Measurements from ENCODE around the gene NUP133.
"Not testable (repeated sequence)": the region's sequence is repeated elsewhere in the genome, so short reads cannot be mapped to it uniquely, and the experiment has no call there.

The NUP133 gene

DNA sequence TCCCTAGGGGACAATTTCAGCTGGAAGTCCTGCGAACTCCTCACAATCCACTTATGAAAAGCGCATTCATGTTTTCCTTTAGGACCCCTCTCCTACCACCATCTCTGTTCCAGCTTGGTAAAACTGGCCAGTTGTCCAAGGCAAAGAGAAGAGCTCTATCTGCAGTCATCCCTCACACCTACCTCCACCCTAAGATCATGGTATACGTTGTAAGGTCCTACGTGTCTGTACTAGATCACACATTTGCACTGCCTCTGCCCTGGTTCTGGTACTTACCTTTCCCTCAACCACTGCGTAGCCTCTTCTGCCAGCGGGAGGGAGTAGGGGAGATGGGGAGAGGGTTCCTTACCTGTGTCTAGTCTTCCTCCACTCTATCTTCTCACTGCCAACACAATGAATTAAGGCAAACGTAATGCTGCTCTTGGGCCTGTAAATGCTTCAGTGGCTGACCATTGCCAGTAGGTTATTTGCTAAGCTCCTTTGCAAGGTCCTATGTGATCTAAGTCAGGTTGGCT is 739 bp upstream of the NUP133 start:
- DNase-seq (ENCODE audit: low spot score): no peak

DNA sequence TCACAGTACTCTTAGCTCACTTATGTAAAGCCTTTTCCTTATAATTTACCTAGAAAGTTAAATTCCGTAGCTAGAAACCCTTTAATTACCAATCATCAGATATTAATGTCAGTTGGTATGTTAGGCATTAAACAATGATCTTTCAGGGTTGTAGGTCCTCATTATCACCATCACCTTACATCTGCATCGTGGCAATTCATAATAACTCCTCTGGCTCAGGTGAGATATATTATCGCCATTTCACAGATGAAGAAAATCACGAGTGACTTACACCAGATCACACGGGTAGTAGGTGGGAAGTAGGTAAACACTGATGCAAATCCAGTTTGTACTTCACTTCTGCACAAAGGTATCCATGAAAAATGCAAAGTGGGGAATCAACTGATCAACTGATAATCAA is 639 bp downstream of the NUP133 start:
- DNase-seq (ENCODE audit: low spot score): no peak

DNA sequence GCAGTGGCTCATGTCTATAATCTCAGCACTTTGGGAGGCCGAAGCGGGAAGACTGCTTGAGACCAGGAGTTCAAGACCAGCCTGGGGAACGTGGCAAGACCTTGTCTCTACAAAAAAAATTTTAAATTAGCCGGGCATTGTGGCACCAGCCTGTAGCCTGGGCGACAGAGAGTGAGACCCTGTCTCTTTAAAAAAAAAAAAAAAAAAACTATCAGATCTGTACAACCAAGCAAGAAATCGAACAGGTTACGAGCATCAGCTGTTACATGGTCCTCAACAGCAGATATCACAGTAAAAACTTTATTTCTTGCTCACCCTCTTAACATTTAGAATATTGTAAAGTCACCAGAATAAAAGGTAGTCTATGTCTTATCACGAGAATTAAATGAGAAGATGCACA is 1.5 kb downstream of the NUP133 start:
- no peak for DNase-seq (ENCODE audit: low spot score)

DNA sequence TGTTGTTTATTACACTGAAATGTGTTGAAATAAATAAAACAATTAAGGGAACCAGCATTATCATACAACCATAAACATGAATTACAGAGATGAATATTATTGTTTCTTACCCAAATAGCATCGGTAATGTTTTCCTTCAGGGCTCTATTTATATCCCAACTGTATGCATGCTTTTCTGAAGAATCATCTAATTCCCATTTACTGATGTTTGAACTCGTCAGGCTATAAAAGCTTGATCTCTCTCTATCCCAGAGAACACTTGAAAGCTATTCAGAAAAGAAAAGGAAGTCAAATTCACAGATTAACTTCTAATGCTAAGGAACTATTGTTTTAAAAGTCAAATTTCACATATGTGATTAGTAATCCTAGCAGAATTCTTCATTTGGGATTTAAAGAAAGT is 12.4 kb downstream of the NUP133 start:
- no peak for DNase-seq (ENCODE audit: low spot score)

DNA sequence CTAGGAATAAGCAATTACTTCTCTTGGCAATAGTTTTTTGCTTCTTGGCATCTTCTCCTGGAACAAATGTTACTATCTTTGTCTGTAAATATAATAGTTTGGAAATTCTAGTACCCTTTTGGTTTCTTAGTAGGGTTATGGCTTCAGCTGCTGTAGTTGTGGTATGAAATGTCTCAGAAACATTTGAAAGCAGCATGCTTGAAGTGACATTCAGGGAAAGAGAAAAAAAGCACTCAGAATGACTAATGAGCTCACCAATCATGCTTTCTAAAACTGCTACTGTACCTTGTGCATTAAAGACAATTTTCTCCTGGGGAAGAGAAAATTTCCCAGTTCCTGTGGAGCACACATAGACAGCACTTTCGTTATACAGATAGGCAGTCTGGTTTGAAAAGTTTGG is 21.0 kb downstream of the NUP133 start:
- DNase-seq (ENCODE audit: low spot score): no peak

DNA sequence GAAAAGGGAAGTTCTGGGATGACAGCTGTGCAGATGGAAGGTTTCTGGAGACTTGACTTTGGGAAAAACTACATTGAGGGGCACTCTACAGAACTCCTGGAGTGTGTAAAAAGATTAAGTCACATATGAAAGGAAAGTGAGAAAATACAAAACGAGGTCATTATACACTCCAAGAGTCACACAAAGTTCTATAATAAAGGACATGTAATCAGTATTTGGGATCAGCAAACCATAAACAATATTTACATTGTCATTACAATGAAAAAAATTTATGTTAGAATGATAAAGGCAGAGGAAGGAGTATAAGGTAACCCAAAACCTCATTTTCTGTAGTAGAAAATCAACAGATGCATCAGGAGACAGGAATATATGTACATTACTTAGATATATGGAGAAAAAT is 22.8 kb downstream of the NUP133 start:
- DNase-seq (ENCODE audit: low spot score): no peak

DNA sequence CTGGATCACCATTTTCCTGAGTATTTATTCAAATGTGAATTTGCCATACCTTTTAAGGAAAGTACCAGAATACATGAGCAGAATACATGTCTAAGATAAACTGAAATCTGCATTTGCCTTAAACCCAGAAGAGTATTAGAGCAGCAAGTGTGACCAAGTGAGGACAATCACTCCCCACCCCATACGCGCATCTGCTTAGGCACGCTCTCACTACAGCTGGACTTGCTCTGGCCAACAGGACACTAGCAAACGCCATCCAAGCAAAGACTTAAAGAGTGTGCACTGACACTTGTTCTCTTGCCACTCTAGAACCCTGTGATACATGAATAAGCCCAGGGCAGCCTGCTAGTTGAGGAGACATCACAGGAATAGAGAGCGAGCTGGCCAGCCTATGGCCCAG is 25.6 kb downstream of the NUP133 start:
- DNase-seq (ENCODE audit: low spot score): no peak

DNA sequence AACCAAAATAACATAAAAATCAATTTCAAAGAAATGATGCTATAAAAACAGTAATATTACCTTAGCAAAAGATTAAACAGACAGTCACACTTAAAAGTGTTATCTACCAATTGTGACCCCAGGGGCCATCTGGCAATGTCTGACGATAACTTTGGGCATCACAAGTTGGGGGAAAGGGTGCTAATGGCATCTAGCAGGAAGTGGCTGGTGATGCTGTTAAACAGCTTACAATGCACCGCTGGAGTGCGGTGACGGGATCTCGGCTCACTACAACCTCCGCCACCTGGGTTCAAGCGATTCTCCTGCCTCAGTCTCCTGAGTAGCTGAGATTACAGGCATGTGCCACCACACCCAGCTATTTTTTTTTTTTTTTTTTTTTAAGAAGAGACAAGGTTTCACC is 27.6 kb downstream of the NUP133 start:
- no peak for DNase-seq (ENCODE audit: low spot score)

DNA sequence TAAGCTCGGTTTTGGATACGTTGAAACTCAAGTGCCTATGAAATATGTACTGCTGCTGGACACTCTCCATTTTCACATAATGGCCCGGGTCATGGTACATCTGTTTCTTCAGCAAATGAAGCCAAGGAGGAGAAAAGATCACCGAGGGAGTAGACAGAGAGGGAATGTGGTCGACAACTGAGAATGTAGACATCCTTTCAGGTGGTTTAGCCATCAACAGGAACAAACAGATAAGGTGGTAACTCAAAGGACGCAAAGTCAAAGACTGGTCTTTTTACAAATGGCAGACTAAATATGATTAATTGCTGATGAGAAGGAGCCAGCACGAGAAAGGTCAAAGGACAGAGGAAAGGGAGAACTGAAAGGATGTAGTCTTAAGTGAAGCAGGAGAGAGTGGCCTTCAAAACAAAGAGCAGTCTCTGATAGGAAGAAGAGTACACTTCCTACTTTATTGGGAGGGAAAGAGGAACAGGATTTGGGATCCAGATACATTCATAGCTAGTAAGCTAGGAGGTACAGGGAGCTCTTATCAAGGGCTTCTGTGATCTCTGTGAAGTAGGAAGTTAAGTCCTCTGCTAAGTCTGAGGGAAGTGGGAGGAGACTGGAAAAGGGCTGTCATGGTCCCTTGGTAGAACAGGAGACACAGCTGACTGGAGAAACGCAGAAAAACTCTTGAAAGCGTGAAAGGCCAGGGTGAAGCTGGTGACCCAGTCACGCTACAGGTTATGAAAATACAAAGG is 28.3 kb downstream of the NUP133 start:
- no peak for DNase-seq (ENCODE audit: low spot score)

DNA sequence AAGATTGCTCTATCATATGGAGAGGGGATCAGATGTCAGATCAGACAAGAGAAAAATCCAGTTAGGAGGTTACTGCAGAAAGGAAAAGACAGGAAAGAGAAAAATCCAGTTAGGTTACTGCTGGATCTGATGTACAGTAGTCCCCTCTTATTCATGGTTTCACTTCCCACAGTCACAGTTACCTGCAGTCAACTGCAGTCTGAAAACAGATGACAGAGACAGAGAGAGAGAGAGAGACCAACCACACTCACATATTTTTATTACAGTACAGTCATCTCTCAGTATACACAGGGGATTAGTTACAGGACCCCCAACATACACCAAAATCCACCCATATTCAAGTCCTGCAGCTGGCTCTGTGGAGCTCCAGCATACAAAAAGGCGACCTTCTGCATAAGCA is 29.3 kb downstream of the NUP133 start:
- no peak for DNase-seq (ENCODE audit: low spot score)

DNA sequence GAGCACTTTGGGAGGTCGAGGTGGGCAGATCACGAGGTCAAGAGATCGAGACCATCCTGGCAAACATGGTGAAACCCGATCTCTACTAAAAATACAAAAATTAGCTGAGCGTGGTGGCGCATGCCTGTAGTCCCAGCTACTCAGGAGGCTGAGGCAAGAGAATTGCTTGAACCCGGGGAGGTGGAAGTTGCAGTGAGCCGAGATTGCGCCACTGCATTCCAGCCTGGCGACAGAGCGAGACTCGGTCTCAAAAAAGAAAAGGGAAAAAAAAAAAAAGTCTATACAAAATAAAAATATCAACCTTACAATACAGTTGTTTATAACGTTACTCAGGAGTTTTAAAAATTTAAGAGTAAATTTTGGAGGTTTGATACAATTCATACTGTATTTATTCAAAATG is 32.3 kb downstream of the NUP133 start:
- not testable (repeated sequence) for DNase-seq (ENCODE audit: low spot score)

DNA sequence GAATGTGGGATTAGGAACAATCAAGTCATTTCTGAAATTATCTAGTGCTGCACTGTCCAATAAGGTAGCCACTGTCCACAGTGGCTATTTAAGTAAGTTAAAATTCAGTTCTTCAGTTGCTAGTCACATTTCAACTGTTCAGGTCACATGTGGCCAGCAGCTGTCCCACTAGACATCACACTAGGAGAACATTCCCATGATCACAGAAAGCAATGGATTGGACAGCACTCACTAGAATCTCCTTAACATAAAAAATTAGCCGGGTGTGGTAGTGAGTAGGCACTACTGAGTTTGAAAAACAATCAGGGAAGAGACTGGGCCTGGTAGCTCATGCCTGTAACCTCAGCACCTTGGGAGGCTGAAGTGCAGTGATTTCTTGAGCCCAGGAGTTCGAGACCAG is 33.6 kb downstream of the NUP133 start:
- DNase-seq (ENCODE audit: low spot score): no peak

DNA sequence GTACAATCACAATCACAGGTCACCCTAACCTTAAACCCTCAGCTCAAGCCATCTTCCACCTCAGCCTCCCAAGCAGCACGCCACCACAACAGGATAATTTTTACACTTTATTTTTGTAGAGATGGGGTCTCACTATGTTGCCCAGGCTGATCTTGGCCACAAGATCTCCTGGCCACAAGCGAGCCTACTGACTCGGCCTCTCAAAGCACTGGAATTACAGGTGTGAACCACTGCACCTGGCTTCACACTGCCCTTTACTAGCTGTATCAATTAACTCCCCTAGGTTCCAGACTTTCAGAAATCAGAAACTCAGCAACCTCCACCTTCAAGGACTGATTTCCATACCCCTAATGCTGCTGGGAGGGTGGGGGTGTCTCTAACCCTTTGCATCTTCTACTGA is 37.0 kb downstream of the NUP133 start:
- no peak for DNase-seq (ENCODE audit: low spot score)

DNA sequence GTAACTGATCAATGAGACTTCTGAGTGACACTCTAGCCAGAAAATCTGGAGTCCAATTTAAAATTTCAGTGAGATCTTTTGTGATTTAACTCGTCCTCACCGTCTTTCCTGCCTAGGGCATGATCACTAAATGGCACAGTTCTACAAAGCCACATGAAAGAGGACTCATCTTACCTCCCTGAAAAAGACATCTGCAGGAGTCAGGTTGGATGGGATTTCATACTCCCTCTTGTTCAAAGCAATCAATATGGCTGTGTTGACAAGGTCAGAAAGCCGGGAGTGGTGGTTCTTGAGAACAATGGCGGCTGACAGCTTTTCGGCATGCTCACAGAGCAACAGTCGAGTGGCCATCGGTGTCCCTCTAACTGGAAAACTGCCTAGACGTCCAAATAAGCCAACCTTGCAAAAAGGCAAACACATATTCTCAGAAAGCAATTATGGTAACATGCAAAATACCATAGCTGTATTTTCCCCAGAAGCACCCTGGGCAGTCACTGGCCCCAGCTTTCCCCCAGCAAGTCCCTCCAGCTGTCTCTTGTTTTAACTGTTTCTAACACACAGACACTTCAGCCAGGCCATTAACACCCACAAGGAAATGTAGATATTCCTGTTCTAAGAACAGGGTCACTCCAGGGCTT is 37.6 kb downstream of the NUP133 start:
- no peak for DNase-seq (ENCODE audit: low spot score)

DNA sequence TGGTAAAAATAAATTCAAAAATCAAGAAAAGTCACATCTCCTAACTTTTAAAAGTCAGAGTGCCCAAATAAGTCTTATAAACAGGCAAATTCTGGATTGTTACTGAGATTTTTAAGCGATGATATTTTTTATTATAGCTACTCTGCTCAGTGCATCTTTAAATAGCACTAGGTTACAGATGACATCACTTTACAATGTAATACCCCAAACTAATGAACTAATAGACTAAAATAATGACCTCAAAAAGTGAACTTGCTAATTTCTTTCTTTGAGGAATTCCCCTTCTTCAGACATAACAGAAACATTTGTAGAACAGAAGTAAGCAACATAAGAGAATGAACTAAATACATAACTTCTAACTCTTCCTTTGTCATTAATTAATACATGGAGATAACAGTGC is 41.3 kb downstream of the NUP133 start:
- DNase-seq (ENCODE audit: low spot score): no peak

DNA sequence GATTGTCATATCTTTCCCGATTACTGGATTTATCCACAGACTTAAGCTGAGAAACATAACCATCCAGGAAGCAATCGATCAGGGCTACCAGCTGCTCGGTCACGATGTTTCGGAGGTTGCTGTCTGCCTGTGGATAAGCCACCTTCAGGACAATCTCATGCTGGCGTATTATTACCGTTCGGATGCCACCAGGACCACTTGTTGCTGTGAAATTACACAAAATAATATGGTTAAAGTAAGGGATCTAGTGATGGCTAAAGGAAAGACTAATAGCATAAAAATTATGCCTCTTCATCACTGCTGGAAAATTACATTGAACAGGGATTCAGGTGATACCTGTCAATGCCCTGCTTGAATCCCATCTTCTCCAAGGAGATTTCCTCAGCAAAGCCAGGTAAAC is 43.5 kb downstream of the NUP133 start:
- no peak for DNase-seq (ENCODE audit: low spot score)

DNA sequence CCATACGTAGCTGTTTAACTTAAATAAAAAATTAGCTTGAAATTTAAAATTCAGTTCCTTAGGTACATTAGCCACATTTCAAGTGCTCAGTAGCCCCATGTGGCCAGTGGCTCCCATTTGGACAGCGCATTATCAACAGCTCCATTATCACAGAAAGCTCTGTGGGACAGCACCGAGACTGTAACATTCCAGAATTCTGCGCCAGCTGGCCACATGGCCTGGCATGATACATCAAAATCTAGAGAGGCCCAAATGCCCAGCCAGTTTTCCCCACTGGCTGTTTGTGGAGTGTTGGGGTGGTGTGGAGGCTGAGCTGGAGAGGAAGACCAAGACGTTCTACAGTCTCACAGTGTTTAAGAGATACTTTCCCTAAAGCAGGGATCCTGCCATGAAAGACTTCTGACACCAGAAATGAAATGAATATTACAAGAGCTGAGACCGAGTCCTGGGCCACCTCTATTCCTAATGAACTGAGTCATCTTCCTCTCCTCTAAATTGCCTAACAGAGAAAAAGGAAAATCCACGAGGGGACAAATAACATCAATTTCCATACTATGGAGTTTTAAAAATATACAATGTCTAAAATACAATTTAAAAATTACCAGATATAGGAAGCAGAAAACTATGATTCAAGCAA is 47.0 kb downstream of the NUP133 start:
- DNase-seq (ENCODE audit: low spot score): no peak

DNA sequence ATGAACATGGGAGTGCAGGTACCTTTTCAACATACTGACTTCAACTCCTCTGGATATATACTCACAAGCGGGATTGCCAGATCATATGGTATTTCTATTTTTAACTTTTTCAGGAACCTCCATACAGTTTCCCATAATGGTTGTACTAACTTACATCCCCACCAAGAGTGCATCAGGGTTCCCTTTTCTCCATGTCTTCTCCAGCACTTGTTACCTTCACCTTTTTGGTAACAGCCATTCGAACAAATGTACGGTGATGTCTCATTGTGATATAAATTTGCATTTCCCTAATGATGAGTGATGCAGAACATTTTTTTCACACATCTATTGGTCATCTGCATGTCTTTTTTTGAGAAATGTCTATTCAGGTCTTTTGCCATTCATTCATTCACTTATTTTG is 48.3 kb downstream of the NUP133 start:
- no peak for DNase-seq (ENCODE audit: low spot score)

DNA sequence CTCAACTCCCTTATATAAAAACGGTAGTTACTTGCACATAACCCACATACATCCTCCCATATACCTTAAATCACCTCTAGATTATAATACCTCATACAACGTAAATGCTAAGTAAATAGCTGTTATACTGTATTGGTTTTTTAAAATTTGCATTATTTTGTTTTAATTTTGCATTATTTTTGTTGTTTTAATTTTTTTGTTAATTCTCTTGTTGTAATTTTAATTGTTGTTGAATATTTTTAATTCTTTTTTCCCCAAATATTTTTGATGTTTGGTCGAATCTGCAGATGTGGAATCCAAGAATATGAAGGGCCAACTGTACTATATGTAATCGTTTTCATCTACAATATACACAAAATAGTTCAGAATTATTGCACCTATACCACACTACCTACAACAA is 50.7 kb downstream of the NUP133 start:
- DNase-seq (ENCODE audit: low spot score): no peak

DNA sequence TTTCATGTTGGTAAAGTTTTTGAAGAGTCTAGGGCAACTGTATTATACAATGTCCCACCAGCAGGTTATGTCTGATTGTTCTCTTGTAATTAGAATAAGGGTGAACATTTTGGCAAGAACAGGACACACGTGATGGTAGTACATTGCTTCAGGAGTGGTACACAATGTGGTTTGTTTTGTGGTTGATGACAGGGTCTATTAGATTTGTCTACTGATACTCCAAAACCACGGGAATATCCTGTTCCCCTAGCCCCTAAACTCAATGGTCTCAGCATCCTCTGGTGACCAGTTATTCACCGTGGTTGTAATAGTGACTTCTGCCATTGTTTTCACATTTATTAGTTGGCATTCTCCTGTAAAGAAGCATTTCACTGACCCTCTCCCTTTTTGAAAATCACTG is 52.1 kb downstream of the NUP133 start:
- no peak for DNase-seq (ENCODE audit: low spot score)

DNA sequence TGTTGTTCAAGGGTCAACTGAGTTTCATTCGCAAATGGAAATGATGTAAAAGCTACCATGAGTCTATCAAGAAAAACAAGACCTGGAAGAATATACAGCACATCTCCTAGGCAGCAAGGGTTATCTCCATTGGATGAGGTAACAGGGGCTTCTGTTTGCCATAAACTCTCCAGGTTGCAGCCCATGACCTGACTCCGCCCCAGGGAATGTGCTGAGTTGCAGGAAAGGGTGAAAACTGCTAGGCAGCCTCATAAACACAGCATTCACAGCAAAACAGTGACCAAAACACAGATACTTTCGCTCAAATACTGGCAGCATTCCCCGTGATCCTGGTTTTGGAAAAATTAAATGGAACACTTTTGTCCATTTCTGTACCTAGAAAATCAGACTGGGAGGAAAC is 54.1 kb downstream of the NUP133 start:
- DNase-seq (ENCODE audit: low spot score): no peak

DNA sequence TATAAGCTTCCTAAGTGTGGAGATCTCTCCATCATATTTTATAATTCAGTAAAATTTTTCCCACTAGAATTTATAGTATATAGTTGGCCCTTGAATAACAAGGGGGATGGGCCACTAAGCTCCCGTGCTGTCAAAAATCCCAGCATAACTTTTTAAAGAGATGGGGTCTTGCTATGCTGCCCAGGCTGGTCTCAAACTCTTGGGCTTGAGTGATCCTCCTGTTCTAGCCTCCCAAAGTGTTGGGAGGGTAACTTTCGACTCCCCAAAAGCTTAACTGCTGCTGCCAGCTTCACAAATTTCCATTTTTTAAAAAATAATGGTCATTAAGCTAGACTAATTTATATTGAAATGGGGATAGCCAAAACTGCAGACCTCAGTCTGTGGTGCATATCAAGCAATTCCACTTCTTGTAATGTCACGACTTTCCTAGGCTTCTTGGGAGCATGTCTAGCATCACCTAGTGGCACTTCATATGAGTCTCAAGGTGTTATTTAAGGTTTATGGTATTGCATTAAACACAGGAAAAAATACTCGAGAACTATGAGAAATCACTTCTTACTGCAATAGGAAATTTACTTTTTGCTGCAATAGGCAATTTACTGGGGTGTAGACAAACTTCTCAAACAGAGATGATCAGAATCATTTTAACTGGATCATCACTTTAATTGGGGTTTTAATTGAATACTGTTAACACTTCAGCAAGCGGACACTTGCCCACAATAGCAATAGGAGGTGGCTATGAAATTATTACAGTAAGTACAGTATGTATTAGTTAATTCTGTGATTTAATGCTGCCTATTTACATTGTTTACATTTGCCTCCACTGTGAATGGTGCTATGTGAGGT is 55.0 kb downstream of the NUP133 start:
- DNase-seq (ENCODE audit: low spot score): peak; percentile 1

DNA sequence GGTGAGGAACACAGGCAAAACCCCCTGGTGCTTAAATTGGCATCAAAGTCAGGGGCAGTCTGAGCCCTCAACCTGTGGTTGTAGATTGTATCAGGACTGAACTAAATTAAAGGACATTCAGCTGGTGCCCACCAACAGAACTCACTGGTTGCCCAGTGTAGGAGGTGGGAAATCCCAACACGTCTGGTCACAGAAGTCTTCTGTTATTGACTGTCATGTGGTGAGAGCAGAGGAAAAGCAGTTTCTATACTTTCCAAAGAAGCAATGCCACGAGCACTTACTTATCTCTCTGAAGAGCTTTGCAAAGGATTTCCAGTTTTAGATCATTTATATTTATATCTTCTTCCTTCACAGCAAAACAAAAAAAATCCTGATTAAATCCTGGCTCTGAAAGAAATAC is 59.3 kb downstream of the NUP133 start:
- no peak for DNase-seq (ENCODE audit: low spot score)

All from LoVo (cell line).